GM21825 (cell line): ENCODE results near the gene SMURF2.
A peak's percentile ranks its signal among the peaks of the same experiment; 100 is the strongest.
"Not testable (repeated sequence)": the region's sequence is repeated elsewhere in the genome, so short reads cannot be mapped to it uniquely, and the experiment has no call there.

Experiments used
- ATAC-seq: cut with Tn5 transposase; IDR thresholded peaks from one replicate; pipeline ENCODE4 v1.9.1; 2021; ENCODE audit warnings: mild to moderate bottlenecking, moderate library complexity; ENCODE audit not compliant: unreplicated experiment

Gene SMURF2

DNA sequence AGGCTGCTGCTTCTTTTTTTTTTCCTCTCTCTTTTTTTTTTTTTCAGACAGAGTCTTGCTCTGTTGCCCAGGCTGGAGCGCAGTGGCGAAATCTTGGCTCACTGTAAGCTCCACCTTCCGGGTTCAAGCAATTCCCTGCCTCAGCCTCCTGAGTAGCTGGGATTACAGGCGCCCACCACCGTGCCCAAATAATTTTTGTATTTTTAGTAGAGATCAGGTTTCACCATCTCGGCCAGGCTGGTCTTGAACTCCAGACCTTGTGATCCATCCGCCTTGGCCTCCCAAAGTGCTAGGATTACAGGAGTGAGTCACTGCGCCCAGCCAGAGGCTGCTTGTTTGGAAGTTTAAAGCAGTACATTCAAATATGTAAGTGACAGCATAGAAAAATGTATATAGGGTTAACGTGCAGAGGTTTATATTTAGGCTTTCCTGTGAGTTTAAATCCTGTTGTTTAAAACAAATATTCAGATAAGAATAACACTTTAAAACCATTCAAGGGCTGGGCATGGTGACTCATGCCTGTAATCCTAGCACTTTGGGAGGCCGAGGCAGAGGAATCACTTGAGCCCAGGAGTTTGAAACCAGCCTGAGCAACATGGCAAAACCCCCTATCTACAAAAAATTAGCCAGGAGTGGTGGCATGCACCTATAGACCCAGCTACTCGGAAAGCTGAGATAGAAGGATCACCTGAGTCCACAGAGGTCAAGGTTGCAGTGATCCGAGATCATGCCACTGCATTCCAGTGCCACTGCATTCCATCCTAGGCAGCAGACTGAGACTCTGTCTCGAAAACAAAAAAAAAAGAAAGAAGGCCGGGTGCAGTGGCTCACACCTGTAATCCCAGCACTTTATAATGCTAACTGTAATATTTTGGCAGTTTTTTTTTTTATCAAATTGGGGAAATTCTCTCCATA is 6.0 kb upstream of the SMURF2 start:
- not testable (repeated sequence) for ATAC-seq

DNA sequence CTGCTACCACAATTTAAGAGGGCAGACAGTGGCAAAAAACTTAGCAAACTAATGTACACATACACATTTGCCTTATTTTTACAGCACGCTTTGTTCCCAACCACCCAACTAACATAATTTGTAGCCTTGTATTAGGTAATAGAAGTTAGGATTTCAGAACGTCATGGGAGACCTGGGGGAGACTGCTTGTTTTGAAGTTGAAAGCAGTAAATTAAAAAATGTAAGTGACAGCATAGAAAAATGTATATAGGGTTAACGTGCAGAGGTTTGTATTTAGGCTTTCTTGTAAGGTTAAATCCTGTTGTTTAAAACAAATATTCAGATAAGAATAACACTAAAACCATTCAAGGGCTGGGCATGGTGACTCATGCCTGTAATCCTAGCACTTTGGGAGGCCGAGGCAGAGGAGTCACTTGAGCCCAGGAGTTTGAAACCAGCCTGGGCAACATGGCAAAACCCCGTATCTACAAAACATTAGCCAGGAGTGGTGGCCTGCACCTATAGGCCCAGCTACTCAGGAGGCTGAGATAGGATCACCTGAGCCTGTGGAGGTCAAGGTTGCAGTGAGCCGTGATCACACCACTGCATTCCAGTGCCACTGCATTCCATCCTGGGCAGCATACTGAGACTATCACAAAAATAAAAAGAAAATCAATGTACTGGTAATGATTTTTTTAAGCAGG is 2.3 kb upstream of the SMURF2 start:
- ATAC-seq: not testable (repeated sequence)

DNA sequence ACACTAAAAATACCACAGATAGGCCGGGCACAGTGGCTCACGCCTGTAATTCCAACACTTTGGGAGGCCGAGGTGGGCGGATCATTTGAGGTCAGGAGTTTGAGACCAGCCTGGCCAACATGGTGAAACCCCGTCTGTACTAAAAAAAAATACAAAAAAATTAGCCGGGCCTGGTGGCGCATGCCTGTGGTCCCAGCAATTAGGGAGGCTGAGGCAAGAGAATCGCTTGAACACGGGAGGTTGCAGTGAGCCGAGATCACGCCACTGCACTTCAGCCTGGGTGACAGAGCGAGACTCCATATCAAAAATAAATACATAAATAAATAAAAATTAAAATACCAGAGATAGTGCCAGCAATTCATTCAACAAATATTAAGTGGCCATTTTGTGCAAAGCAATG is 1.7 kb upstream of the SMURF2 start:
- ATAC-seq: not testable (repeated sequence)

DNA sequence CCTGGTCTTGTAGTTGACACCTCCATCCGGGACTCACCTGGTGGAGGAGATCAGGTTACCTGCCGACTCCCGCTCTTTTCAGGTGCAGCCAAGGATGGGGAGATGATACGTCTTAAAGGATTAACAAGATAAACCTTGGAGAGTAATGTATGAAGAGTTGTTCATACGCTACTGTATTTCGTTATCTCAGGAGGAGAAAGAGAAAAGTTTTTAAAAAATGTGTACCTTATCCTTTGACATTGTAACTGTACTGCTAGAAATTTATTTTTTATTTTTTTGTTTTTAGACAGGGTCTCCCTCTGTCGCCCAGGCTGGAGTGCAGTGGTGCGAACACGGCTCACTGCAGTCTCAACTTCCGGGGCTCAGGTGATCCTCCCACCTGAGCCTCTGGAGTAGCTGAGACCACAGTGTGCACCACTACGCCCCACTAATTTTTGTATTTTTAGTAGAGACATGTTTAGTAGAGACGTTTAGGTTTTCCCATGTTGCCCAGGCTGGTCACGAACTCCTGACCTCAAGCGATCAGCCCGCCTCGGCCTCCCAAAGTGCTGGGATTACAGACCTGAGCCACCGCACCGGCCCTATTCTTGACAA is 764 bp upstream of the SMURF2 start:
- no peak for ATAC-seq

DNA sequence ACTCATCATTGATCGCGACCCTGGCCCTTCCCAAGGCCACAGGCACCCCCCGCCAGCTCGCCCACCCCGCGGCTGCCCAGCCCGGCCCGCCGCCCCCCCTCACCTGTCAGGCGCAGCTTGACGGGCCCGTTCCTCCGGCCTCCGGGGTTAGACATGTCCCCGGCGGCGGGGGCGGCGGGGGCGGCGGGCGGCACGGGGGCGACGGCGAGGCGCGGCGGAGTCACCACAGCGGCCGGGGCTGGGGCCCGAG is 456 bp downstream of the SMURF2 start:
- no peak for ATAC-seq

DNA sequence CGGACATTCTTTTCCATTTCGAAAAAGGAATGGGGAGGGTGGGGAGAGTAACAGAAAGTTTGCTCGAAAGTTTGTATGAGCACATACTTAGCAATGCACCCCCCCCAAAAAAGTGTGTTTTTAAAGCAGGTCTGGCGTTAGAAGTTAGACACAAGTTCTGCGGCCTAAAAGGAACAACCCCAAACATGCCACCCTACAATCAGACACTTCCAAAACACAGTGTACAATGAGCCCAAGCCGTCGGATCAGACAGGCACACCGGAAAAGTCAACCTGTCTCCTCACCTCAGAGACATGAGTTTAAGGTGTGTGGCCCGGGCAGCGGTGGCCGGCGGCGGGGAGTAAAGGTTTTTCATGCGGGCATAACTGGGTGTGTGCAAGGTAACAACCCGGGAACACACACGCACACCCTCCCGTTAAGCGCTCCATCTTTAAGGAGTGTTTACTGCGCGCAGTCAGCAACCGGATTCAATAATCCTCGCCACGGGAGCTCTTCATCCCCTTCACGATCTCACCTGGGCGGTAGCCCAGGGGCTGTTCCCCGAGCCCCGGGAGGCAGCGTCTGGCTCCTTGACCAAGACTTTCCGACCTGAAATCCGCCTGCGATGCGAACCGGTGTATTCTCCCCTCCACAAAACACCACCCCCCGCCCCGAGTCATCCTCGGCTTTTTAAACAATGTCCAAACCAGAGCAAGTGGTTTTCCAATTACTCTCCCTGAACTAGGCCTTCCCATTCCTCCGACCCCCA is 955 bp downstream of the SMURF2 start:
- peak; percentile 5 for ATAC-seq

DNA sequence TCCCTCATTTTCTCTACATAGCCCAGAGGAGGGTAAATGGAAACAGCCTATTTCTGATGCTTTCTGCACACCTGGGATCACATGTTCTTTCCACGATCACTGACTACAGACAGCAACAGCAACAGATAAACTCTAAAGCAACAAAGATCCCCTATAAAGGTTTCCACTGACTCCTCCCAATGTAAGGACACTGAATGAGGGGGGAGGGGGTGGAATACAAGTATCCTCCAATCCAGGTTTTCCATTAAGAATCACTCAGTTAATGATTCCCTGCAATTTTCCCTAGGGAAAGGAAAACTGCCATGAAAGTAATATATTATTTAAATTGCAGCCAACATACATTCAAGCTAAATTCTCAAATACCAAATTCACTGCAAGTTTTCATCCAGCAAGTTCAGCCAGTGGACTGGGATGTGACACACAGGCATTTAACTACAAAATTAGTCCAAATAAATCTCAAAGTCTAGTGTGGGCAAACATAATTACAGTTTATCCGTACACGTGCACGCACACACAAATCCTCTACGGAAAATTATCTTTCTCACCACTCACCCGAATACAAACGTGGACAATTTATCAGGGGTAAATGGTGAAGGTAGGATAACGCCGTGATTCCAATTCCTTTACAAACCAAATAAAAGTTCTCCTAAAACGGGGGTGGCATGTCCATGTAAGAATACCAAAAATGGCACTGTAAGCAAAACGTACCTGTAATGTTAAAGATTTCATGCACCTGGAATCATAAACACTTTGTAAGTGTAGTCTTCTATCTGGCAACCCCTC is 1.7 kb downstream of the SMURF2 start:
- ATAC-seq: not testable (repeated sequence)

DNA sequence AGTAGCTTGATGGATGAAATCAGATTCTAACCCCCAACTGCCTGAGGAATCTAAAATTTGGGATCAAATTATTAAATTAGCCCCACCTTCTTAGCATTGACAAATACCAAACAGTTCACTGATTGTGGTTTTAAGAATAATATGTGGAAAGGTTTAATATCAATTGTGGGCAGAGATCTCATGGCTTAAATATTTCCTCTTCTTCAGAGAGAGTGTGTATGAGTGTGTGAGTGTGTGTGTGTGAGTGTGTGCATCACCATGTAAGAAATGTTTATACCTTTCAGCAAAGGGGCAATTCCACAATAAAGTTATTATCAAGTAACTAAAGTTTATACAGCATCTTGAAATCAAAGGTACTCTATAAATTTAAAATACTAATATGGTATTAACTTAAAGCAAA is 3.2 kb downstream of the SMURF2 start:
- ATAC-seq: no peak

DNA sequence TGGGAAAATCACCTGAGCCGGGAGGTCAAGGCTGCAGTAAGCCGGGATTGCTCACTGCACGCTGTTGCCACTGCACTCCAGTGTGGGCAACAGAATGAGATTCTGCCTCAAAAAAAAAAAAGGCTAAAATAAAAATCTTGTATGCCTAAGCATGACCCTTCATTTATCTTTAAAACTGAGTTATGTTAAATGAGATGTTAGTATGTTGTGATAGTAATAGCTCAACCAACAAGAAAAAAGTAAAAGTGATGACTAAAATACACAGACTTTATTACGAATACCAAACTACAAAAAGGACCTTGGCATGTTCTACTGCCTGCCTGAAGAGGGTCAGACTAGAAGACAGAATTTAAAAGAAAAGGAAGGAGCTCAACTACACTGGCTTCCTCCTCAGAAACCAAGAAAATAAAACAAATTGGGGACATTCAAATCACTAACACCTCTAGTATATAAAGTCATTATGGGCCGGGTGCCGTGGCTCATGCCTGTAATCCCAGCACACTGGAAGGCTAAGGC is 4.4 kb downstream of the SMURF2 start:
- ATAC-seq: no peak

DNA sequence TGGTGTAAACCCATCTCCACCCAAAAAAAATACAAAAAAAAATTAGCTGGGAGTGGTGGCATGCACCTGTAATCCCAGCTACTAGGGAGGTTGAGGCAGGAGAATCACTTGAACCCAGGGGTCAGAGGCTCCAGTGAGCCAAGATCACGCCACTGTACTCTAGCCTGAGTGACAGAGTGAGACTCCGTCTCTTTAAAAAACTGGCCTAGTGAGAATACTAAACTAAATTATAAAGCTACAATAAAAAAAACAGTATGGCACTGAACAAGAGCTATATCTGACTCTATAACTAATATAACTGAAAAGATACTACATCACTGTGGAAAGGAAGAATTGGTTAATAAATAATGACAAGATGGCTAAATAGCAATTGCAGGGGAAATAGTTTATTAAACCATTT is 6.4 kb downstream of the SMURF2 start:
- no peak for ATAC-seq

DNA sequence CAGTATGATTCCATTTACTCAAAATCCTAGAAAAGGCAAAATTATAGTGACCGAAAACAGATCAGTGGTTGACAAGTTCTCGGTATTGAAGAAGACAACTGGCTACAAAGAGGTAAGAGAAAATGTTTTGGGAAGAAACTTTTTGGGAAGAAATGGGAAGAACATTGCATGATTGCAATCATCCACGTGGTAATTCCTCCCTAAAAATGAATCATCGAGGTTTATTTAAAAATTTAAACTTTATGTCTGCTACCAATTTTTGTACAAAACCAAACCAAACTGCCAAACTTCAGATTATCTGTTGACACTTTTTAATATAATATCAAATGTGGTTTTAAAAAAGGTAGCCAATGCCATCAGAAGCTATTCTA is 8.1 kb downstream of the SMURF2 start:
- ATAC-seq: no peak

DNA sequence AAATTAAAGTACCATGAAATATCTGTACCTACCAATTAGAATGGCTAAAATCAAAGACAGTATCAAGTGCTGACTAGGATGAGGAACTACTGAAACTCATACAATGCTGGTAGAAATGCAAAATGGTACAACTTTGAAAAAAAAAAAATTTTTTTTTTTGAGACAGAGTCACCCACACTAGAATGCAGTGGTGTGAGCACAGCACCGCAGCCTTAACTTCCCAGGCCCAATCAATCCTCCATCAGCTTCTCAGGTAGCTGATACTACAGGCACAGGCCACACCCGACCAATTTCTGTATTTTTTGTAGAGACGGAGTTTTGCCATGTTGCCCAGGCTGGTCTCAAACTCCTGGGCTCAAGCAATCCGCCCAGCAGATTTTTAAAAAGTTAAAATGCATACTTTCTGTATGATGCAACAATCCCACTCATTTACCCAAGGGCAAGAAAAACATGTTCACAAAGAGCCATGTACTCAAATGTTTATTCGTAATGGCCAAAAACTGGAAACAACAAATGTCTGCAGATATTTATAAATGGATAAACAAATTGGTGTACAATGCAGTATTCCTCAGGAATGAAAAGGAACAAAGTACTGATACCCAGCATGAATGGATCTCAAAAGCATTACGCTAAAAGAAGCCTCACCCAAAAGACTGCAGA is 8.7 kb downstream of the SMURF2 start:
- ATAC-seq: no peak

DNA sequence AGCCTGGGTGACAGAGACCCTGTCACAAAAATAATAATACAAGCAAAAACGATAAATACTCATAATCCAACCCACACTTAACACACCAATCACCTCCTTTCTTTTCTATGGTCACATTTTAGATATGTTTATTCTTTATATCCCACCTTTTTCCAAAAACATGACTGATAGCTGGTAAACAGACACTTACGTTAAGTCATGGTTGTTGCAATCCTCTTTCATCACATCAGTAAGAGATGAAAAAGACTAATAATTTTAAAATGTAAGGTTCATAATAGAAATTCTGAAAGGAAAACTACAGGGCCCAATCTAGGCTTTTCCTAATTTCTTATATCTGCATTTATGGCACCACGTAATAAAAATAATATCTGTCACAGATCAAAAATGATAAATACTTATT is 10.2 kb downstream of the SMURF2 start:
- ATAC-seq: no peak

DNA sequence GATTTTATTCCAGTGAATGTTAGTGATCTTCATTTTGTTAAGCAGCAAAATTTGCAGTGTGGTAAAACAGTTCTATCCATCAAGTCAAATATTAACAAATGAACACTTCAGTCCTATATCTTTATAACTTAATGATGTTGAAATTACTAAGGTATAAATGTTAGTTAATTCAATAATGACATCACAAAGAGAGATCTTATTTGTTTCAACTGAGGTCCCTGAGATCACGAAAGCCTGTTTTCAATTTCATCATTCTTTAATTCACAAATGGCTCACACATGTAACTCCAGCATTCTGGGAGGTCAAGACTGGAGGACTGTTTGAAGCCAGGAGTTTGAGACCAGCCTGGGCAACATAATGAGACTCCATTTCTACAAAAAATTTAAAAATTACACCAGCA is 13.9 kb downstream of the SMURF2 start:
- no peak for ATAC-seq

DNA sequence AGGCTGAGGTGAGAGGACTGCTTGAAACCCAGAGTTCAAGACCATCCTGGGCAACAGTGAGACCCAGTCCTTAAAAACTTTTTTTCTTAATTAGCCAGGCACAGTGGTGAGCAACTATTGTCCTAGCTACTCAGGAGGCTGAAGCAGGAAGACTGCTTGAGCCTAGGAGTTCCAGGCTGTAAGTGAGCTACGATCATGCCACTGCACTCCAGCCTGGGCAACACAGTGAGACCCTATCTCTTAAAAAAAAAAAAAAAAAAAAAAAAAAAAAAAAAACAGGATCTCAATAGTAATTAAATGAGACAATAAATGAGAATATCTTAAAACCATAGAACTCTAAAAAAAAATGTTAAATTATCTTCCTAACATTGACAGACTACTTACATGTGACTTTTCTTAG is 14.3 kb downstream of the SMURF2 start:
- ATAC-seq: no peak

DNA sequence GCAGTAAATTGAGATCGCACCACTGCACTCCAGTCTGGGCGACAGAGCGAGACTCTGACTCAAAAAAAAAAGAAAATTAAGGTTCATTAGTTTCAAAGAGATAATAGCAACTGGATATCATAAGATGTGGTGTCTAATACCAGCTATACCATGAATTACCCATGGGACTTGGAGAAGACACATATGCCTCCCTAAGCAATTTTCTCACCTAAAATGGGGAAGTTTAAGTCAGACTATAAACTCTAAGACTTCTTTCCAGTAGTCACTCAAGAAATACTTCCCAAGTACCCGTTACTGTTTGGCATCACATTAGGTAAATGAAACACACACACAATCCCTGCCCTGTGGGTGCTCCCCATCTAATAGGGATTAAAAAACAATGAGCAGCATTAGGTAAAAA is 22.6 kb downstream of the SMURF2 start:
- no peak for ATAC-seq

DNA sequence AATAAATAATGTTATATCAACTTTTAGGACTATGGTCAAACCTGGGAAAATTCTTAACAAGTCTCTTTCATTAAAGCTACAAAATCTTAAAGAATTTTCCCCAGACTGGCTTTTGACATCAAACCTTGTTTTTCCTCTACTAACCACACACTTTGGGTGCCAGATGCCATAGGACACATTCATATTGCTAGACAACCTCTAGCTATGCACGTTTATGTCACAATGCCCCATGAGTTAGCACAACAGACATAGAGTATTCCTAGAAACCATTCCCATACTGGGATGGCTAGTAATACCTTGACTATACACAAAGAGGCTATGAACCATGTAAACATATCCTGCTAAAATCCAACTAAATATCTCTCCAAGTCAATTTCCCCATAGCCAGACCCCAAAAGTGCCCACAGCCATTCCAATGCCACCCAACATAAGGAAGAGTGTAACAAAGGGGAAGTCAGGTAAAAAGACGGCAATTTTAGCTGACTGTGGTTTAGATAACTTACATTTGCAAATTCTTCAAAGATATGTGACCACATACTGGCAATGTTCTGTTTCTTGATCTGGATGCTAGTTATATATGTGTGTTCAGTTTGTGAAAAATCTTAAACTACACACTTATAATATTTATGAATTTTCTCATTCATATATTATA is 23.4 kb downstream of the SMURF2 start:
- ATAC-seq: no peak

DNA sequence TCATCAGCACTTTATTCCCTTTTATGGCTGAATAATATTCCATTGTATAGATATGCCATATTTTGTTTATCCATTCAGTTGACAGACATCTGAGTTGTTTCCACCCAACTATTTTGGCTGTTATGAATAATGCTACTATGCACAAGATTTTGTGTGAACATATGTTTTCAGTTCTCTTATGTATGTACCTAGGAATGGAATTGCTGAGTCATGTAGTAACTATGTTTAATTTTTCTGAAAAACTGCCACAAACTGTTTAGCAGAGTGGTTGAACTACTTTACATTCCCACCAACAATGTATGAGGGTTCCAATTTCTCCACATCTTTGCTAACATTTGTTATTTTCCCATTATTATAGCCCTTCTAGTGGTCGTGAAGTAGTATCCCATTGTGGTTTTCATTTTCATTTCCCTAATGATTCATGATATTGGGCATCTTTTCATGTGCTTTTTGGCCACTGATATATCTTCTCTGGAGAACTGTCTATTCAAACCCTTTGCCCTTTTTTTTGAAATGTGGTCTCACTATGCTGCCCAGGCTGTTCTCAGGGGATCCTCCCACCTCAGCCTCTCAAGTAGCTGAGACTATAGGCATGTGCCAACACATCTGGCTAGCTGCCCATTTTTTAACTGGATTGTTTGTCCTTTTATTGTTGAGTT is 26.3 kb downstream of the SMURF2 start:
- peak; percentile 73 for ATAC-seq

DNA sequence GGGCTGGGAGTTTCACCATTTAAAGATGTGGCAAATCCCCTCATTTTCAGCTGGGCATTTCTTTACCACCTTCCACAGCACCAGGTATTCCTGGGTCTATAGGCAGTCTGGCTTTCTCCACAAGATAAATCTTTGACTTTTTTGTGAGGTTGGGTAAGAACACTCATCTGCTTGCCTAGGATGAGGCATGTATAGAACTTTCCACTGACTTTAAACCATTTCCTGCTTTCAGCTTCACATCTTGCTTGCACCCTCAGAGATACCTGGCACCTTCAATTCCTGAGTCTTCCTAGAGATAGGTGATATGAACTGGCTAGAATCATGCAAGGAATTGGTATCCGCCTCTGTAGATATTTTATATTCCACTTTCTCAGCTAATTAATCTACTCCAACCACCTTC is 27.9 kb downstream of the SMURF2 start:
- no peak for ATAC-seq
